Left hindlimb (tissue), 1 donor: Measurements from ENCODE around the gene CCR3.

ENCODE experiments used
- DNase-seq: peaks from one replicate; pipeline ENCODE4 v3.0.0-alpha.2; 2018

The CCR3 gene

DNA sequence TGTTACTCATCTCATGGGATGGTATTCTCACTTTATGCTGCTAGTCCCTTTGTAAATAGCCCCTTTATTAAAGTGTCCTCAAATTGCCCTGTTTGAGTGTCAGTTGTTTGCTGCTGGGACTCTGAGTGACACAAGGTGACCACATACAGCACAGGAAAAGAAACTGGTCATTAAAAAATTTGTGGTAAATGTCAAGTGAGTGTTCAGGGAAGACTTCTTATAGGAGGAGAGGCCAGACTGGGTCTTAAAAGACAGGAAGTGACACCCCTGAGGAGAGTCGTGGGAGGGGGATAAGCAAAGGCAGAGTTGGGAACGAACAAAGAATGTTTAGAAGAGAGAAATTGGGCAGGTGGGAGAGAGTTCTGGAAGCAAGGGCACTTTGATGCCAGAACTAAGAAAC, 35.2 kb downstream of the CCR3 start:
- DNase-seq = no peak

DNA sequence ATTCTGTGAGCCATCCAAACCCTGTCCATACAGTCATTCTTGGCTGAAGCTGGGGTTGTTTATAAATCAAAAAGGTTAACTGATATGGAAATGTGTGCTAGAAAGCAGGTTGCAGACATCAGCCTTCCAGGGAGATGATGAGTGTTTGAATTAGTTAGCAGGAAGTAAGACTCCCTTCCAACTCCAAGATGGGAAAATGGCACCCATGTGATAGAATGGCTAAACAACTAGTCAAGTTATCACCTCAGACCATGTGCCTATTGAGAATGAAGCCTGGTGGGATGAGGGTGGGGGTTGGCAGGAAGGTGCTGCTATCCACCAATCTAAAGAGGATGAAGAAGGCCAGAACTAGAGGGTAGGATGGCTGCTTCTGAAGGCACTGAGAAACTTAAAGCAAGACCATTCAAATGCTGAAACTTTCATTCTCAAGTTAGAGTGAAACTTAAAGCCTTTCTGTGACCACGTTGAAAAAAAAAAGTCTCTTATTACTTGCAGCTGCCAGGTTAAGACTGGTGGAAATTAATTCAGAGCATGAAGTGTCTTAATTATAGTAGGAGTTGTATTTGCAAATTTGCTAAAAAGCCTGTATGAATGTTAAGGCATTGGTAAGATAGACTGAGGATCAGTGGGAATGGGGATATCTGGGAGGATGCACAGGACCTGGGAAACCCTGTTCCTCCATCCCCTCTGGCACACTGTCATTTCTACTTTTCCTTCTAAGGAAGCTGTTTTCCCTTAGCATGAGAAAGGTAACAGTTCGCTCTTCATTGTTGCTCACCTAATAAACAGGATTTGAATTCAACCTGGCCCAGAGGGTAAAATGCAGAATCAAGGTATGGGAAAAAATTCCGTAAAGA, 36.8 kb downstream of the CCR3 start:
- no peak for DNase-seq

DNA sequence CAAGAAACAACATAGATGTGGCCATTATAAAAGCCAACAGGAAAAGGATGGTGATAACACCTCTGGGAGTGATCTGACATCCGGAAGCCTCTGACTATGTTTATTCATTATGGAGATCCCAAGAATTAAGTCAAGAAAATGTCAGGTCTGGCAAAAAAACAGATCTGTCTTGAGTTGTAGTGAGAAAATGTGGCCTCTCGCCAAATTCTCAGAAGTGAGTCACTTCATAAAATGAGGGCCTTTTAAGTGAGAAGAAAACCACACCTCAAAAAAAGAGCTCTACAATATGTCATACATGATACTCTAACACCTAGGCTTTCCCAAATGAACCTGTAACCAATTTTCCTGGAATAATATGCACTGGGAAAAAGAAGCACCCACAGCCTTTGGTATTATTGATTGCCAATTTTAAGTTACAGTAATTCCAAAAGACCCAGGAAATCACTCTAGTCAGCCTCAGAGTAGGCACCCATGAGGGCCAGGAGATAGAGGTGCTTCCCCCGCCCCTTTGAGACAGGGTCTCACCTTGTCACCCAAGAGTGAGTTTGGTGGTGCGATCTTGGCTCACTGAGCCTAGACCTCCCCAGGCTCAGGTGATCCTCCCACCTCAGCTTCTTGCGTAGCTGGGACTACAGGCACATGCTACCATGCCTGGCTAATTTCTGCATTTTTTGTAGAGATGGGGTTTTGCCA, 38.0 kb downstream of the CCR3 start:
- DNase-seq = no peak

DNA sequence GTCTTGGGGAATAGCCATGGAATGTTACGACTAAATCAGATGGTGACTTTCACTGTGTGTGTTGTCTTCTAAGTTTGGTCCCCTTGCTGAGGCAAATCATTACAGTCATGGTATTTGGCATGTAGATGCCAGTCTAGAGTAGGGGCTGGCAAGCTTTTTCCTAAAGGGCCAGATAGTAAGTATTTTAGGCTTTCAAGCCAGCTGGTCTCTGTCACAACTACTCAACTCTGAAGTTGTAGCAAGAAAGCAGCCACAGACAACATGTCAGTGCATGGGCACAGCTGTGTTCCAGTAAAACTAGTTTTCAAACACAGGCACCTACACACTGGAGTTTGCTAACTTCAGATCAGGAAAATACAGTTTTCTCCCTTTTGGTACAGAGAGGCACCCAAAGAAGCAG, 39.3 kb downstream of the CCR3 start:
- no peak for DNase-seq

DNA sequence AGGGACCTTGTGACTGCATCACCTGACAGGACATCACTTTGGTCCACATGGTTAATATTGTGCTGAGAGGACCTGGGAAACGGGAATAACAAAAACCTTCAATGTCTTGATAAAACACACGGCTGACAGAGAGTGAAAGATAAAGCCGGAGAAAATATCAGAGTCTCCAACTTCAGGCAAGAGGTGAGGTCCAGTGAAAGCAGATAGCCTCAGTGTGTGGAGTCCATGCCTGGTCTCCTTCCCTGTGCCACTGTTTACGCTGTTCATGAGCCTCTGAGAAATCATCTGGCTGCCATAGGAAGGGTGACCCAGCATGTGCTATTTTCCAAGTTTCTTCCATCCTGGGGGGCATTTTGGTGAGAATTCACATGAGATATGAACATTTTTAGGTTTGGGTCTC, 39.8 kb downstream of the CCR3 start:
- DNase-seq = no peak

DNA sequence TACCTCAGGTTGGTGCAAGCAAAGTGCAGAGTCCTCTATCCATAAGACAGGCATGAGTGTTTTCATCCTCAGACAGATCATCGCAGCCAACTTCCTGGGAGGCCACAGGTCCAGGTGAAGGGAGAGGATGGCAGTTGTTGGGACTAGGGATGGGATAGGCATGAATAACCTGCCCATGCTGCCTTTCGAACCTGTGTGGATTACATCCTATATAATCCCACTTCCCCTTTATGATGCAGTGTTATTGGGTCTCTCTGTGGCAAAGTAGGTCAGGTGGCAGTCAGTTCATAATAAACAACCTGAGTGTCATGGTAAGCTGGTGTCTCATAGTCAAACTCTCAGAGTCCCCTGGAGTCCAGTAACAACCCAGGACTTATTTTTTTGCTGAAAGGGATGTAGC, 40.4 kb downstream of the CCR3 start:
- no peak for DNase-seq

DNA sequence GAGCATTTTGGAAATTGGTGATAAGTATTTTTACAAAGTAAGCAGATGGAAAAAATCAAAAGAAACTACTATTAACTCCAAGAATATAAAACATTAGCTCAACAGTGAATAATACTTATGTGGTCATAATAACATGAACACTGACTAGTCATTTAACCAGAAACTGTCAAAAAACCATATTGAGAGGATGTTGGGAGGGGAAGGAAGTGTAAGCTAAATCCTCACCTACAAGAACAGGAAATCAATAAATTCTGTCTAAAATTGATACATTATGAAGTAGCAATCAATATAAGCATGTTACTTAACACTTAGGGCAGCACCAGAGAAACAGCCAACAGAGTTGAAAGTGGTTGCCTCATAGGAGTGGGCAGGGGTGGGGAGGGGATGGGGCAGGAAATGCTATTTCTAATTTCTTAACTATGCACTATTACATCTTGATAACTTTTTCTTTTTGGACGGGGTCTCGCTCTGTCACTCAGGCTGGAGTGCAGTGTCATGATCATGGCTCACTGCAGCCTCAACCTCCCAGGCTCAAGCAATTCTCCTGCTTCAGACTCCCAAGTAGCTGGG, 41.7 kb downstream of the CCR3 start:
- DNase-seq = no peak

DNA sequence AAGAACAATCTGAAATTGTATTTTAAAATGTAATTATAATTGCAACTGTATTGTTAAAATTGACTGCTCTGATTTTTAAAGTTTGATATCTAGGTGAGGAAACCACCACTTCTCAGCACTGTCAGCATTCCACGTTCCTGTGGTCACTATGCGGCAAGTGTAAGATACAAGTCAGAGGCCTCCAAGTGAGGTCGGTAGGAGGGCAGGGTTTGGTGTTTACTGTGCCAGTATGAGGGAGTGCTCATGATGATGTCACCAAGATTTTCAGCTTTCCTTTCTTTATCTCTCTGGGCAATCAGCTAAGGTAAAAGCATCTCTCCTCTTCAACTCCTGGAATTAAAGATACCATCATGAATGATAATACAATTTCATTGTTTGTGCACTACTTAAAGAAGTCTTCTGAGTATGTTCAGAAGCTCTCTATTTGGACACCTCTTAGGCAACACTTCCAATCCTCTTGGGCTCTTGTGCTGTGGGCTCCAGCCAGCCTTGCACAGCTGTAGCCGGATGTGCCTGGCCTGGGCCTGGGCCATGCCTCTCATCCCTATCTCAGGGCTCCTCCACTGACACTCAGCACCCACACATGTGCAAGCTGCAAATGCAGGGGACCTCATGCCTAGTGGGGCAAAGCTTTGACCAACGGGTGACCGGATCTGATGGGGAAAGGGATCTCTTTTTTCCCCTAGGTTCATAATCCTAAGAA, 42.9 kb downstream of the CCR3 start:
- DNase-seq = no peak

DNA sequence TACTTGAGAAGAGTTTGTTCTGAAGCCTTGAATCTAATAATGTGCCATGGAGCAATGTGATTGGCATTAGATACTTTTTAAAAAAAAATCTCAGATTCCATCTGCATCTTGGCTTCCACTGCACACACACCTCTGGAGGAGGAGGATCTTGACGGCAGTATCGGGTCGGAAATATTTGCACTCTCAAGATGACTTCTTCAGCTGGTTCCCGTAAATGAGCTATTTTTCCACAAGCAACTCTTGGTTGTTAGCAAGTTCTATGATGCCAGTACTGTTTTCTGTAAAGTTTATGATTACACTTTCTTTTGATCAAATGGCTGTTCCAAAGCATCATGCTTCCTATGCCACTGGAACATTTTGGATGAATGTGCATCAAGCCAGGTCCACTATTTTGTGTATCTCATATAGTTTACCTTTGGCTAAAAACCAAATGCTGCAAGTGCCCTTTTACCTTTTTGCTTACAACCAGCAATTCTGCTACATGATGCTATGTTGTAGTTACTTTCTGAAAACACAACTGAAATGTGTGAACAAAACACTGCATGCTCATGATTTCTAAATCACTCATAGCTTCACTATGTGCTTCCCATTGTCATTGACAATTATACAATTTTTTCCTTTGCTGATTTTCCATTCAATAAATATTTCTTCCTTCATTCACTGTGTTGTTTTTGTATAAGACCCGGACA, 43.8 kb downstream of the CCR3 start:
- no peak for DNase-seq

DNA sequence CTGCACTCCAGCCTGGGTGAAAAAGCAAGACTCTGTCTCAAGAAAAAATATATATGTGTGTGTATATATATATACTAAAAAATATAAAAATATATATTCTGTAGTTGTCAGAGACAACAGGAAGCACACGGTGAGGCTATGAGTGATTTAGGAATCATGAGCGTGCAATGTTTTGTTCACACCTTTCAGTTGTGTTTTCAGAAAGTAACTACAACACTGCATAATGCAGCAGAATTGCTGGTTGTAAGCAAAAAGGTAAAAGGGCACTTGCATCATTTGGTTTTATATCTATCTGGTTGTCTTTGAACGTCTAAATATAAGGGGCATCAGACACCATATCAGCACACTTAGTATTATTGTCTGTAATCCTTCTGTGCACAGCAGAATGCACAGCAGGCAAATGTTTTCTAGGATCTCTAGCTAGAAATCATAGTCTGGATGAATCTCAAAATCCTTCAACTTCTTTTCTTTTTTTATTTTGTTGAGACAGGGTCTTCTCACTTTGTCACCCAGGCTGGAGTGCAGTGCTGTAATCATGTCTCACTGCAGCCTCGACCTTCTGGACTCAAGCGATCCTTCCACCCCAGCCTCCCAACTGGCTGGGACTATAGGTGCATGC, 44.8 kb downstream of the CCR3 start:
- DNase-seq = no peak

DNA sequence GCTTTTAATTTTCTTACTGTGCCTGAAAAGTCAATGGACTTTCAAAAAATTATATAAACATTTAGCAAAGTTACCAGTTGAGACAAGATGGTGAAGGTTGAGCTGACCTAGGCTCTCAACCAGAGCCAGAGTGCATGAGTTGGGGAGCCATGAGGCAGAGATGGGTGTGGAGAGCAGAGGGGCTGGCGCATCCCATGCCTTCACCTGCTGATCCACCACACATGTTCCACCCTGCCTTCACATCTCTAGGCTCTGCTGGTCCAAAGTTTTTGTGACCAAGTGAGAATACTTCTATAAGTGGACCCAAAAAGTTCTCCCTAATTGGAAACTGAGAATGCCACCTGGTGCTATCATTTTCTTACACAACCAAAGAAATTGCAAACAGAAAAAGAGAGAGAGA, 47.3 kb downstream of the CCR3 start:
- no peak for DNase-seq

DNA sequence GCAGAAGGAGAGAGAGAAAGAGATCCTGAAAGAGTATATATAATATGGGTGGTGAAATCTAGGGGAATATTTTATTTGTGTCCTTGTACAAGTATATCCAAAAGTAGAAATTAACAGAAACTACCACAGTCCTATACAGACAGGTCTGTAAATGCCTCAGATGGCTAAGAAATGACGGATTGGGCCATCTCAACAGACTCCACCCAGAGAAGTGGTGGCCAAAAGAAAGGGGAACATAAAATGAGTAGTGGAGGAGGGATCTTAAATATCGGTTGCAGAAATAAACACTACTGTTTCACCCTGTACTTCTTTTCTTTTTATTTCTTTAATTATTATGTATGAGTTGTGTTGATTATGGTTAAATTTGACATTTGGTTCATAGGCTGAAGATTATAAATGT, 47.7 kb downstream of the CCR3 start:
- no peak for DNase-seq

DNA sequence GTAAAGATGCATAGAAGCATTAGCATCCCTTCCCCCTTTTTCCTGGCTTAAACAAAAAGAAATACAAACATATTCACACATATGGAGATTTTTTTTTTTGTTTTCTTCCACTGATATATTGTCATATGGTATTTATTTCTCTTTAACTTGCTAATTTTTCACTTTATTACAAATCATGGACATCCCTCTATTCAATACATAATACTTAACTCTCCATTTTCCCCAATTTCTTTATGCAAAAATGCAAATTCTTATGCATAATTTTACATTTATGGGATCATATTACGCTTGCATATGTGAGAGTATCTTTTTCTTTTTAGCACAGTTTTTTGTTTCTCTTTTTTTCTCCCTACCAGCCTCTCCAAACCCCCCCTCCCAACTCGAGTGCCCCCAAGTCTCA, 48.8 kb downstream of the CCR3 start:
- no peak for DNase-seq

DNA sequence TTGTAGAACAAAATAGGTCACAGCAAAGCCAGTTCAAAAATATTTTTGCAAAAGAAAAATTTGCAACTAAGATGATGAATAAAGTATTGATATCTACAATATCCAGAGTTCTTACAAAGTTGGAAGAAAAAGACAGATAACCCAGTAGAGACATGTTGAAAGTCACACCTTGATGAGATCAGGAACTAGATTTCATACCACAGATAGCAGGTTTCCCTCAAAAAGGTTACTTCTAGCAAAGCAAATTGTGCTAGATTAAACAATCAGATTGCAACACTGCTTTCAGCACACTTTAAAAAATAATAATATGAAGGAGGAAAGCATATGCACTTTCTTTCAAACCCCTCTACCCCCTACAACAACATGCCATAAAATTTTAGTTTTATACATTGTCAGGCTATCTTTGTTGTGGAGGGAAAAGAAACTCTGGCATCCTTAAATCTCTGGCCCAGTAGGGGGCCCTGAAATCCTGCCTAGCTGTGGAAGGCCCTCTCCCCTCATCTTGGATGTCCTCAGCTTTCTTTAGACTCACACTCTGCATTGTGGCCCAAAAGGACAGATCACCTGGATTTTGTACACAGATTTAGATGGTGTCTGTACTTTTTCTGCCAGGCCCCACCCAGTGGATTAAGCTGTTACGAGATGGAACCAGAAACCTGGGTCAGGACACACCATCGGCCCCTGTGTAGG, 50.9 kb downstream of the CCR3 start:
- no peak for DNase-seq

DNA sequence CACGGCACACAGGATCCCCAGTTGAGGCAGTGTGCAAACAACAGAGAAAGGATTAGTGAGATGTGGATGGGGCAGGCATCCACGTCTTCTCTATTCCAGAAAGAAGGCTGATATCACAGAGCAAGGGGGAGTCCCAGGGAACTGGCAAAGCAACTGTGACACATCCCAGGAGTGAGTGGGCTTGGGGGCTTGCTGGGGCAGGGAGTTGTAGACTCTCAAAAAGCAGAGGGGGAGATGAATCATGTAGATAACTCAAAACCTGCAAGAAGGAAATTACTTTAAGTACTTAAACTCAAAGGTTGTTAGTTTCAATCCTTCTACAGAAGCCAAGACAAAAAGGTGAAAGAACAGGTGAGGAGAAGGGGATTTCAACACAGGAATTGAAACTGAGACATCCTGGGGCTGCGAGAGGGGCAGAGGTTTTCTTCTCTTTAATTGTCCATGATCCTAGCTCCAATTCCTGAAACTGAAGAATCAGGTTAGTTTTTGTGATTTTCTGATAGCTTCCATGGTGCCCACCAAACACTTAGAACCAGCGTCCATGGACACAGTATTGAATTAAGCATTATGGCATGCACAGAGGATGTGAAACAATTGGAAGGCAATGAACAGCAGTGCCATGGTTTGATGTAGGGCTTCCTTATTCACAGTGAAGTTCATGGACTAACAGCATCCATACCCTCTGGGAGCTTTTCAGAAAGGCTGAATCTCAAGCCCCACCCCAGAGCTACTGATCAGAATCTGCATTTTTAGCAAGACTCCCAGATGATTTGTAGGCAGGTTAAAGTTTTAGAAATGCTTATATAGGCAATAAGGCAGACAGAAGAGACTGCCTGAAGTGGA, 52.0 kb downstream of the CCR3 start:
- no peak for DNase-seq

DNA sequence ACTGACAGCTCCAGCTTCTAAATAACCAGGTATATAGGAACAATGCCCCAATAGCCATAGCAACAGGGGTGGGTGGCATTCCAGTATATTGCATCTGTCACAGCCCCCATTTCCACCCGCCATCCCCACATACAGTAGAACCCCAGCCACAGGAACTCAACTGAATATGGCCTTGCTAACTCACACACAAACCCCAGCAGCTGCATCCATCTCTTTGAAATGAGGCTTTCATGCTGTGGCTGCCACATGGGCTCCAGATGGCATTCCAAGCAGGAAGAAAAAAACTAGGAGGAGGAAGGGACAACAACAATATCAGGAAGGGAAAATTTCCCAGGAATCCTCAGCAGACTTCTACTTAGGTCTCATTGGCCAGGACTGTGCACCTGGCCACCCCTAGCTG, 54.6 kb downstream of the CCR3 start:
- DNase-seq = no peak

DNA sequence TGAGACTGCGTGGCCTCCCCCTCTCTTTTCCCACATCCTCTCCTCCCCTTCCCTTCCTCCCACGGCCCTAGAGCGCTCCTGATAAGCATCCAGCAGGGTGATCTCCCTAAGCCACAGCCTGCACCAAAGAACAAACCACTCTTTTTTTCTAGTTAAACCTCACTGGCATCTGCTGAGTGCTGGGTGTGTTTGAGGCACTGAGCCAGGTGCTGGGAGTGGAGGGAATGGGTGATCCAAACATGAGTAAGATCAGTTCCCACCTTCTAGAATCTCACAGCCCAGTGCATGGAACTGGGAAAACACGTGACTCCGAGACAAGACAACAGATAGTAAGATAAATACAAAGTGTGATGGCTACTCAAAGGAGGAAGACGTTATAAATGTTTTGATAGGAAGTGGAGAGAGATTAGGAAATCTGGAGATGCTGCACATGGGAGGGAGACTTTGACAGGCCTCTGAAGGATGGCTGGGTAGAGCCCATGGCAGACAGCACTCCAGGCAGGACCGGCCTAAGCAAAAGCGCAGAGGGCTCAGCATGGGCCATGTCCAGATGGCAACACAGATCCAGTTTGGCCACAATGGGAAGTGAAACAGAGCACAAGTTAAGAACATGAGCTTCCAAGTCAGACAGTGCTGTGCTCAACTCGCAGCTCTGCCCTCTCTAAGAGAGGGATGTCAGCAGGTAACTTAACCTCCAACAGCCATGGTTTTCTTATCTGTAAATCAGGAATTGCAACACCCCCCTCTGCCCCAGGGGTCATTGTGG, 55.6 kb downstream of the CCR3 start:
- no peak for DNase-seq

DNA sequence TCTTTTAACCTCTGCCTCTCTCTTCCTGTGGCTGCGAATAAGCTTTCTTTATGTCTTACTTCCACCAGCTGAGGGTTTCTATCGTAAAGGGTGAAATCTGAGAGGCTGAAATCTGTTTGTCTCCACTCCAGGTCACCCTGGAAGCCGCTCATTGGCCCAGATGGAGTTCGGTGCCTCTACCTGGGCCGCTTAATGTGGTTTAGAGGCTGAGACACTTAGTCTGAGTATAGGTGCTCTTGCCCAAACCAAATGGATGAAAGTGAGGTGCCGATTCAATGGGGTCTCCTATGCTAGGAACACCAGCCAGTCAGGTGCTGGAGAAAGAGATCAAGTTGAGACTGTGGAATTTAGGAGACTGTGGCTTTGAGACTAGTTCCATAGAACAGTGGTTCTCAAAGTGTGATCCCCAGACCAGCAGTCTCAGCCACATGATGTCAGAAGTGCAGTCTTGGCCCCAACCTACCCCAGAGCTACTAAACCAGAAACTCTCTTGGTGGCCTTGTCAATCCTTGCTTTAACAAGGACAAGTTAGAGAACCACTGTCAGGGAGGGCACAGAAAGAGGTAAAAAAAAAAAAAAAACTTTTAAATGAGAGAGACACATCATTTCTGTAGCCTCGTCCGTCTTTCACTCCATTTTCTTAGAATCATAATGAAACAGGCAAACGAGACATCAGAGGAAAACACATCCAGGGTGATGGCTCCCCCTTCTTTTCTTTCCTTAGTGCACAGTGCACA, 56.8 kb downstream of the CCR3 start:
- DNase-seq = no peak
